HG02840 (cell line): Measurements from ENCODE around the gene ZNF718.
"Not testable (repeated sequence)": the region's sequence is repeated elsewhere in the genome, so short reads cannot be mapped to it uniquely, and the experiment has no call there.

Experiments
- ATAC-seq: cut with Tn5 transposase; IDR thresholded peaks from one replicate; pipeline ENCODE4 v1.9.1; 2021; ENCODE audit warnings: mild to moderate bottlenecking, moderate library complexity, moderate number of reproducible peaks; ENCODE audit not compliant: unreplicated experiment, low FRiP score

Gene ZNF718

DNA sequence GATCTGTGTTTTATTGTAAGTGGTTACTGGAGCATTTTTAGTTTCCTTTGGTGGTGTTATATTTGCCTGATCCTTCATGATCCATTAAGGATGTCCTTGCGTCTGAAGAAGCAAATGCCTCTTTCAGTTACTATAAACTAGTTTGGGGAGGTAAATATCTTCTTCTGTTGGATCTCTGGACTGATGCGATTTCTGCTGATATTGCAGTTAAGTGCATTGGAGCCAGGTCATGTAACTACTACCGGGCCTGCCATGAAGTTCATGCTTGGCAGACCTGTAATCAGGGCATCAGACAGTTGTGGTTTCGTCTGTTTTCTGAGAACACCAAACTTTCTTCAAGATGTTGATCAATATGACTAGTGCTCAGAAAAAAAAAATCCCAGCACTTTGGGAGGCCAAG lies 22.9 kb downstream of the ZNF718 start:
- ATAC-seq = no peak

DNA sequence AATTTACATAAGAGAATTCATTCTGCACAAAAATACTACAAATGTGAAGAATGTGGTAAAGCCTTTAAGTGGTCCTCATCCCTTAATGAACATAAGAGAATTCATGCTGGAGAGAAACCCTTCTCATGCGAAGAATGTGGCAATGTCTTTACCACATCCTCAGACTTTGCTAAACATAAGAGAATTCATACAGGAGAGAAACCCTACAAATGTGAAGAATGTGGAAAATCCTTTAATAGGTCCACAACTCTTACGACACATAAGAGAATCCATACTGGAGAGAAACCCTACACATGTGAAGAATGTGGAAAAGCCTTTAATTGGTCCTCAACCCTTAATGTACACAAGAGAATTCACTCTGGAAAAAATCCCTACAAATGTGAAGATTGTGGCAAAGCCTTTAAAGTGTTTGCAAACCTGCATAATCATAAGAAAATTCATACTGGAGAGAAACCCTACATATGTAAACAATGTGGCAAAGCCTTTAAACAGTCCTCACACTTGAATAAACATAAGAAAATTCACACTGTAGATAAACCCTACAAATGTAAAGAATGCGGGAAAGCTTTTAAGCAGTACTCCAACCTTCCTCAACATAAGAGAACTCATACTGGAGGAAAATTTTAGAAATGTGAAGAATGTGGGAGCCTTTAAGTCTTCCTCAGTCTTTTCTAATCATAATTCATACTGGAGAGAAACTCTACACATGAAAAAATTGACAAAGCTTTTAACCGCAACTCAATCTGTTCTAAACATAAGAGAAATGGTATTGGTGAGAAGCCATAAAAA lies 37.4 kb downstream of the ZNF718 start:
- ATAC-seq = no peak

DNA sequence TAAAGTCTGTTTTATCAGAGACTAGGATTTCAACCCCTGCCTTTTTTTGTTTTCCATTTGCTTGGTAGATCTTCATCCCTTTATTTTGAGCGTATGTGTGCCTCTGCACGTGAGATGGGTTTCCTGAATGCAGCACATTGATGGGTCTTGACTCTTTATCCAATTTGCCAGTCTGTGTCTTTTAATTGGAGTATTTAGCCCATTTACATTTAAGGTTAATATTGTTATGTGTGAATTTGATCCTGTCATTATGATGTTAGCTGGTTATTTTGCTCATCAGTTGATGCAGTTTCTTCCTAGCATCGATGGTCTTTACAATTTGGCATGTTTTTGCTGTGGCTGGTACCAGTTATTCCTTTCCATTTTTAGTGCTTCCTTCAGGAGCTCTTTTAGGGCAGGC lies 45.3 kb downstream of the ZNF718 start:
- ATAC-seq = not testable (repeated sequence)

DNA sequence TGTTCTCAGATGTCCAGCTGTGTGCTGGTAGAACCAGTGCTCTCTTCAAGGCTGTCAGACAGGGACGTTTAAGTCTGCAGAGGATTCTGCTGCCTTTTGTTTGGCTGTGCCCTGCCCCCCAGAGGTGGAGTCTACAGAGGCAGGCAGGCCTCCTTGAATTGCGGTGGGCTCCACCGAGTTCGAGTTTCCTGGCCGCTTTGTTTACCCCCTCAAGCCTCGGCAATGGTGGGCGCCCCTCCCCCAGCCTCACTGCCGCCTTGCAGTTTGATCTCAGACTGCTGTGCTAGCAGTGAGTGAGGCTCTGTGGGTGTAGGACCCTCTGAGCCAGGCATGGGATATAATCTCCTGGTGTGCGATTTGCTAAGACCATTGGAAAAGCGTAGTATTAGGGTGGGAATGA lies 47.0 kb downstream of the ZNF718 start:
- not testable (repeated sequence) for ATAC-seq

DNA sequence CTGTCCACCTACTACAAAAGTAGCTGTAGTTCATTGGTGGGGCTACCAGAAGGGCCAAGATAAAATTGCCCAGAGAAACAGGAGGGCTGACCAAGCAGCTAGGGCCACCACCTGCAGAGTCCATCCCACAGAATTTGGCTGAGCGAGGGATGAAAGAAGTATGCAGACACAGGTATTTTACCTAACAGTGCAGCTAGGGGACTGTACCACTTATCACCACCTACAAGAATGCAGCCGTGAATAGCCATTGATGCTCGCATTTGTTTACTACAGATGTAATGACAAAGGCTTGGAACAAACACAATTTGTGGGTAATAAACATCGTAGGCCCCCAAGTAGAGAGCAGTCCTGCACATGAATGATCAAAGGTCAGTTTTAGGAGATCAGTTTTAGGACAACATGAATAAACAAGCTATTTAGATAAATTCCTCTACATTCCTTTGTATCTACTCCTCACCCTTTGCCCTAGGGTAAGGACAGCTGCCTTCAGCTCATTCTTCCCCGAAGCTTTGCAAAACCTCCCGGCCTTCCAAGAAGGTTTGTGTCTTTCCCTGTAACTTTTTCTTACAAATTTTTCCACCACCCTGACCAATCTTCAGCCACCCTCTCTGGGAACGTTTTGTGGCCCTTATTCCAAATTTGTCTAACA lies 49.5 kb downstream of the ZNF718 start:
- no peak for ATAC-seq

DNA sequence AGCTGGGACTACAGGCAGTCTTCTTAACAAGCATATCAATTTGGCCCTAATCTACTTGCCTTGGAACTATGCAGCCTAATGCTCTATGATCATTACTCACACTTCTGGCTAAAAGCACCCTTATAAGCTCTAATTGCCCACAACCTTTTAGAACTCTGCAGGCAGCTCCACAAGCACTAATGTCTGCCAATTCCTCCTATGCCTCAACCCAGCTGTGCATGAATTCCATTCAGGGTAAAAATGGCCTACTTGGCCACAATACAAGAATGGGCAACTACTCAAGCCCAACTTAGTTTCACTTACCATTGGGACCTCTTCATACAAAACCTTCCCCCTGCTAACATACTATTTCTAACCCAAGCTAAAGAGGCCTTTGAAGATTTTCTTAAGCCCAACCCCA lies 51.7 kb downstream of the ZNF718 start:
- no peak for ATAC-seq

DNA sequence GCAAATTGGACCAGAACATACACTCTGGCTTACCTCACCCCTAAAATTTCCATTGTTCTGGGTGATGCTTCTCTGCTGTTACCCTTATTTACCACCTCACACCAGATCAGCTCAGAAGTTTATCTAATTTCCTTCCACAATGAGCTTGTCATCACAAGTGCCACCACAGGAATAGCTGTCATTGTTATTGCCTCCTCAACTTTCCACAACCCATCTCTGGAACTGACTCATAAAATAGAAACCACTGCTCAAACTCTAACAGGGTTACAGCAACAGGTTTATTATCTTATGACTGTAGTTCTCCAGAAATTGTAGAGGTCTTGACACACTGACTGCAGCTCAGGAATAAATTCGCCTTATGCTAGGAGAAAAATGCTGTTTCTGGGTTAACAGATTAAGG lies 52.7 kb downstream of the ZNF718 start:
- no peak for ATAC-seq

DNA sequence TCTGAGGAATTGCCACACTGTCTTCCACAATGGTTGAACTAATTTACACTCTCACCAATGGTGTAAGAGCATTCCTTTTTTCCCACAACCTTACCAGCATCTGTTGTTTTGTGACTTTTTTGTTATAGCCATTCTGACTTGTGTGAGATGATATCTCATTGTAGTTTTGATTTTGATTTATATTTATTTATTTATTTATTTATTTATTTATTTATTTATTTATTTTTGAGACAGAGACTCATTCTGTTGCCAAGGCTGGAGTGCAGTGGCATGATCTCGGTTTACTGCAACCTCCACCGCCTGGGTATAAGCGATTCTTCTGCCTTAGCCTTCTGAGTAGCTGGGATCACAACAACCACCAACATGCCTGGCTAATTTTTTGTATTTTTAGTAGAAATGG lies 57.9 kb downstream of the ZNF718 start:
- ATAC-seq = not testable (repeated sequence)

DNA sequence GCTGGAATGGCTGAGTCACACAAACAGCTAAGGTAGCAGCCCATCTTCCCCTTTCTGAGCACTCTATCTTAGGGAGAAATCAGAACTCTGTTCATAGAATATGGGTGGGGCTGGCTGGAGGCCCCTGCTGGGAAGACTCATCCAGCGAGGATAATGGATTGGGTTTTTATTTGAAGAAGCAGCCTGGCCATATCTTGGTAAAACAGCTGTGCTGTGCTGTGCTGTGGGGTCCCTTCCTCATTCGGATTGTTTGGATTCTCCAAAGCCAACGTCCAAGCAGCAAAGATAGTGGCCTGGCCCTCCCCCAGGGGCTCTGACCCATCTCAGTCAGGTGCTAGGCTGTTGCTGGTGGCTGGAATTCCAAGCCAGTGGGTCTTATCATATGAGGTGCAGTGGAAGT lies 63.8 kb downstream of the ZNF718 start:
- no peak for ATAC-seq

DNA sequence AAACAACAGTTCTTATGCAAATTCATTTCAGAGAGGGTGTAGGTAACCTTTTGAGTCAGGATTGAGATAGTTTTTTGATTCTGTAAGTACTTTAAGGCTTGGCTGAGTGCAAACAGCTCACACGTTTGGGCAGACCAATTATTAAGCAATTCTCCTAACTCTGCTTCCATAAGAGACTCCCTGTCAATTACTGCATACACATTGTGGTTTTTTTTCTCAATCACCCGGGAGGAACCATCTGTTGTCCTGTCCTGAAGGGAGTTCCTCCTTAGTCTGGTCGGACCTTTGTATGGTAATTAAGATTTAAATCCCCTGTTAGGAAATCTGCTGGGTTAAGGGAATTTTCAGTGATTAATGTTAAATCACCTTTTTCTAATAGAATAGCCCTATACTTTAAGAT lies 70.9 kb downstream of the ZNF718 start:
- ATAC-seq = not testable (repeated sequence)

DNA sequence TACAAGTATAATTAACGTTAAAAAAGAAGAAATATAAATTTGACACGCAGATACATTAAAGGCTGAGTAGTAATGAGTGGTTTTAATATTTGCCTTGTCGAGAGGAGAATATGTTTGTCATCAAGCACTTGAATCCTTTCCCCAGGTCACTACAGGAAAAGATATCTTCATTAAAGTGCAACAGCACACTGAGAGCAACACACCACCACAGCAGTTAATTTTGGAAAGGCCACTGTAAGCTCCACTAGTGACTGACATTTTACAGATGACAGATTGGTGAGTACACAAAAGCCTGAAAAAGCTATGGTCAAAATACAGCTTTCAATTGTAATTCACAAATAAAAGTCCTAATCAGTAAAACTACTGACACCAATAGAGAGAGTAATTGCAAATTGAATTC lies 76.6 kb downstream of the ZNF718 start:
- no peak for ATAC-seq

DNA sequence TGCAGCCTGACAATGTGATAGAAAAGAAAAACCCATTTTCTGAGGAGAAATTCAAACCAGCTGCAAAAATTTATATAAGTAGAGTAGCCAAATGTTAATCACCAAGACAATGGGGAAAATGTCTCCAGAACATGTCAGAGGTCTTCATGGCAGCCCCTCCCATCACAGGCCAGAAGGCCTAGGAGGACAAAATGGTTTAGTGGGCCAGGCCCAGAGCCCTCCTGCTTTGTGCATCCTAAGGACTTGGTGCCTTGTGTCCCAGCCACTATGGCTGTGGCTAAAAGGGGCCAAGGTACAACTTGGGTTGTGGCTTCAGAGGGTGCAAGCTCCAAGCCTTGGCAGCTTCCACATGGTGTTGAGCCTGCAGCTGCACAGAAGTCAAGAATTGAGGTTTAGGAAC lies 78.5 kb downstream of the ZNF718 start:
- ATAC-seq = not testable (repeated sequence)

DNA sequence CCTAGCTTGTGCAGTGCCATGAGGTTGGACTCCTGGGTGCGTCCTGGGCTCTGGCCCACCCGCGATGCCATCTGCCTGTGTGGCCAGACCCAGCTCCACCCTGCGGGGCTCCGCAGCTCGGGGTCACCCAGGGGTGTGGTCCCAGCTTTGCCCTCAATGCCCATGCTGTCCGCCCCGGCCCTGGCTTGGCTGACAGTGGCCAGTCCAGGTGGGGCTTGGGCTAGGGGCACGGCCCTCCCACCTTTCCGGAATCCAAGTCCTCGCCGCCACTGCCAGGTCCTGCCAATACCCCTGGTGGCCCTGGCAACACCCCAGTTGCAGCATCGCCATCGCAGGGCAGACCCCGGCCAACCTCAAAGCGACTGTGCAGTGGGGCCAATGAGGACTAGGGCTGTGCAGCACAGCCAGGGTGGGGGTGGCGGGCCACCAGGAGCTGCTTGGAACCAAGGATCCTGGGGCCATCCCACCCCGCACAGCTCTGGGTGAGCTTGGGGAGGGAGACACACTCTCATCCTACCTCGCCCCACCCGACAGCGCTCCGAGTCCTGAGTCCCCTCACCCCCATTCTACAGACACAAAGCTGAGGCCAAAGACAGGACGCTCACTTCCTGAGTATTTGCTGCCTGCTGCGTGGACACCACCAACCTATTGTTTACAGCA lies 80.9 kb downstream of the ZNF718 start:
- ATAC-seq = no peak

DNA sequence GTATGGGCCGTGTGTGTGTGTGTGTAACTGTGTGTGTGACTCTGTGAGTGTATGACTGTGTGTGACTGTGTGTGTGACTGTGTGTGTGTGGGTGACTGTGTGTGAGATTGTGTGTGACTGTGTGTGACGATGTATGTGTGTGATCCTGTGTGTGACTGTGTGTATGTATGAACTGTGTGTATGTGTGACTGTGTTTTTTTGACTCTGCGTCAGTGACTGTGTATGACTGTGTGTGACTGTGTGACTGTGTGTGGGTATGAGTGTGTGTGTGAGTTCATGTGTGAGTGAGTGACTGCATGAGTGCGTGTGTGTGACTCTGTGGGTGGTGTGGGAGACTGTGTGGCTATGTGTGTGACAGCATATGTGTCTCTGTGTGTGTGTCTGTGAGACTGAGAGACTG lies 81.8 kb downstream of the ZNF718 start:
- ATAC-seq = no peak

DNA sequence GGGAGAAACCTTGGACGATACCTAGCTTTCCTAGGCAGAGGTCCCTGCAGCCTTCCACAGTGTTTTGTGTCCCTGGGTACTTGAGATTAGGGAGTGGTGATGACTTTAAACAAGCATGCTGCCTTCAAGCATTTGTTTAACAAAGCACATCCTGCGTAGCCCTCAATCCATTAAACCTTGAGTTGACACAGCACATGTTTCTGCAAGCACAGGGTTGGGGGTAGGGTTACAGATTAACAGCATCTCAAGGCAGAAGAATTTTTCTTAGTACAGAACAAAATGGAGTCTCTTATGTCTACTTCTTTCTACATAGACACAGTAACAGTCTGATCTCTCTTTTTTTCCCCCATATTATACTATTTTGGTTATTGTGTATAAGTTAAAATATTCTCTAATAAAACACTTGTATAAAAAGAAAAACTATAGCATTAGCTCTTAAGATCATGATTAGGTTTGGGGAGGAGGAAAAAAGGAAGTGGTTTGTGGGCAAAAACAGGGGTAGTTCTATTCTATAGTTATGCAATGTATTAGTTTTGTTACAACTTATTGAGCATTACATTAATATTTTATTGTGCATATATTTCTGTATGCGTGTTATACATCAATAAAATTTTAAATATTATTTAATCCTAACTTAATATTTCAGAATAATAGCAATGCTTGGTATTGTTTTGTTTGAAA lies 84.3 kb downstream of the ZNF718 start:
- not testable (repeated sequence) for ATAC-seq

DNA sequence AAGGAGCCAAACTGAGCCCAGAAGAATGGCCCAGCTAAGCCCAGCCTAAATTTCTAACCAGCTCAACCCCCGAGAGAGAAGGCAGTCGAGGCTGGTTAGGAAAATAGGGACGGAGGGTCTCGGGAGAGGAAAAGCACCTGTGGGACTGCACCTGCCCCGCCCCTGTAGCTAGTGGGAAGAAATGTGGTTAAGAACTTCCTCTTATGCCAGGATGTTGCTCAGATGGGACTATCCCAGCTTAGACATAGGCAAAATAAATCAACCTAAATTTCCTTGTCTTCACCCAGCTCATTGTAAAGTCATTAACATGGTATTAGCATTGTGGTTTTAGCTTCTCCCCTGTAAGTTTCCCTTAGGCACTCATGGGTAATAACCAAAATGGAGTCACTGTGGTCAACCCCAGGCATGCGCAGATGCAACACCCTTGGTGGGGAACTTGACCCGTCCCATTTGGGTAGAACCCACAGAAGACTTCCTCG lies 86.8 kb downstream of the ZNF718 start:
- no peak for ATAC-seq

DNA sequence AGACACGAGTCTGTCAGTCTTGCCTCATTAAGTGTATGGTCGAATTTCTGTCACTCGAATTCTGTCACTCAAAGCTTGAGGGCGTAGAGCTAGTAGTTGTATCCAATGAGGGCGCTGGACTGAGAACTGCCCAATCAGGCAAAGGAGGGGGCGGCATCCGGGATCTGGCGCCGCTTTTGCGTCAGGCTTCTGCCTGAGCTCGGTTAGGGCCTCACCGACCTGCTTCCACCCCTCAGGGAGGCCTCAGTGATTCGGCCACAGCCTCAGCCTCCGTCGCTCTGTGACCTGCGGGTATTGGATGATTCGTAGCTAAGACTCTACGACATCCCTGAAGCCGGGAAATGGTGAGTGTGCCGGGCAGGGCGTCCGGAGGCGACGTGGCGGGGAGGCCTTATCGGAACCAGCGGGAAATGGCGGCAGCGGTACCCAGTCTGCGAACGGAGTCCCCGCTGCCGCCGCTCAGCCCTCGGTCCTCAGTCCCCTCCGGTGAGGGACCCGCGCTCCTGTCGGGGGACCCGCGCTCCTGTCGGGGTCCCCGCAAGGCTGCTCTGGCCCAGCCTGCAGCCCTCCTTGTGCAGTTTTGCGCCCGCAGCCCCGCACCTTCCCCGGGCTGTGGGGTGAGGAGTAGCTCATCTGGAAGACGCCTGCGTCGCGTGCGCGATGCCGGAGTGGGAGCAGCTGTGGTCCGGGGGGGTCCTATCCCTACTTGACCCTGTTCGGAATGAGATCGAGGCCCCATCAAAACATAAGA lies 88.3 kb downstream of the ZNF718 start:
- ATAC-seq = no peak

DNA sequence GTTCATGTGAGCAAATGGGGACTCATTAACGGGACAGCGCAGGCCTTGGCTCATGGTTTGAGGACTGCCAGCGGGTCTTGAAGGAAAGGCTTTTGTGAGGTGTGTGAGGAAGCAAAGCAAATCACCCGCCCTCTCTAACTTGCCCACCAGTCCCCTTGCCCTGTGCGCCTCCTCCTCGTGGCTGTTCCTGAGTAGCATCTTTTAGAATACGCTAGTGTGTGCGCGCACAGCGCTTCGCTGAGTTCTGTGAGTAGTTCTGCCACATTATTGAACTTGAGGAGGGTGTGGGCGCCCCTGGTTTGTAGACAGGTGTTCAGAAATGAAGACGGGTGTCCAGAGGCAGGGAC lies 88.9 kb downstream of the ZNF718 start:
- ATAC-seq = not testable (repeated sequence)
